Stimulated activated CD8-positive, alpha-beta memory T cell treated with anti-CD3 and anti-CD28 coated beads, Interleukin-7, amount 100 ng/mL, for 24 hours (primary cell): ENCODE measurements around the gene ZNF835.

Experiments
- DNase-seq: peaks from one replicate; pipeline ENCODE4 v3.0.0-alpha.2; 2020; ENCODE audit warnings: low read depth

ZNF835 gene

GRCh38 chr19:56661248-56661647 lies 10.3 kb downstream of the ZNF835 start:
- no peak for DNase-seq

DNA sequence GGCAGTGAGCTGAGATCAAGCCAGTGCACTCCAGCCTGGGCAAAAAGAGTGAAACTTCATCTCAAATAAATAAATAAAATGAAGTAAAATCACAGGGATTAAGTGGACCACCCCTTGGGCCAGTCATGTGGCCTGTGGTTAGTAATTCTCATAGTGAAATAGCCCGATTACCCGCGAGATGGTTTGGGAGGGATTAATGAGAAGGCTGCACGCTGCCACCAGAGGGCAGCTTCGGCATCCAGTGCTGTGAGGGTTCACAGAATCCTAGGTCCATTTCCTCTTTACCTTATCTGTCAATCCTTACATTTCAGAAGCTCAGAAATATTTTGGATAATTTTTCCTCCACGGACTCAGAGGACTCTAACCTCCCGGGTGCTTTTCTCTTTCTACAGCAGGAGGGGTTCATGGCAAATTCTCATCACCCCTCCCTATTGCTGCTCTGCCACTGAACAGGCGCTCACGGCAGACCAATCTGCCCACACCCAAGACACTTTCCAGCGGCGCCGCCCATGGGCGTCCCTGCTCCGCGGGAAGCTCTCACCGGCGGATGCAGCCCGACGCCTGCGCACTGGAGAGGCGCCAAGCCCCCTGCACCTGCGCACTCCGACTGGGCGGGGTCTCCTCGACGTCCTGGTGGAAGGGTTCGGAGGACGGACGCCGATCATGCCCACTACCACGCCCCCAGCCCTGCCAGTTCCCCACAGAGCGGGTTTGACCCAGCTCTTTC lies 11.0 kb downstream of the ZNF835 start:
- no peak for DNase-seq

- no peak for DNase-seq
Observed at GRCh38 chr19:56654151-56654550, 17.4 kb downstream of the ZNF835 start.

GRCh38 chr19:56643460-56643955 lies 28.0 kb downstream of the ZNF835 start:
- no peak for DNase-seq

DNA sequence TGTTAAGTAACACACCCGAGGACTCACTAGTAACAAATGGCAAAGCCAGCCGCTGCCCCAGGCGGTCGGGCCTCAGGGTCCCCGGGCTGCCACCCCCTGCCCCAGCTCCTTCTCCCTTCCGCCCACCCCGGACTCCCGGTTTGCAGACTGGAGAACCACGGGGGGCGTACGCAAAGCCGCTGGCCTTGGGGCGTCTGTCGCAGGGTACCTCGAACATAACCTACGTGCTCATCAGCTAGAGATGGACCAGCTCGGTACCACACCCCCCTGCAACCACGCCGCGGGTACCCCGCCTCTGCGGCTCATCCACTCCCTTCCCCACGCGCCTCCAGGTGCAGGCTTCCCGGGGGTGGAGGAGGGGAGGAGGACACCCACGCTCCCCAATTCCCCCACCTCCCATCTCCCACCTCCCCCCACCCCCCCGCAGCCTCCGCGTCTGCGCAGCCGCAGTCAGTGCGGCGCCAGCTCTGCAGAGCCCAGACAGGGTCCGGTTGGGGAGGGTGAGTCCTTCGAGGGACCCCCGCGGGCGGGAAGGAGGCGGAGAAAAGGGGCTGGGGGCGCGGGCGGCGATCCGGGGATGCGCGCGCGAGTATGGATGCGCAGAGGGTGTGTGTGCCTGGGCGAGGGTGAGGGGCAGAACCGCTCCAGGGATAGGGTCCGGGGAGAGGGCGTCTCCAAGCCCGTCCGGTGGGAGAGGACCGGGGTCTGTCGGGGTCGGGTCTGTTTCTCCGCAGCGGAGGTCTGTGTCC lies 28.7 kb downstream of the ZNF835 start, which contains the start of gene SMIM17:
SMIM17 (plus strand) TSS at position 449 of the 749 bp plus-strand sequence. CDS start 2,509 bp downstream, outside the sequence.
- DNase-seq: no peak

DNA sequence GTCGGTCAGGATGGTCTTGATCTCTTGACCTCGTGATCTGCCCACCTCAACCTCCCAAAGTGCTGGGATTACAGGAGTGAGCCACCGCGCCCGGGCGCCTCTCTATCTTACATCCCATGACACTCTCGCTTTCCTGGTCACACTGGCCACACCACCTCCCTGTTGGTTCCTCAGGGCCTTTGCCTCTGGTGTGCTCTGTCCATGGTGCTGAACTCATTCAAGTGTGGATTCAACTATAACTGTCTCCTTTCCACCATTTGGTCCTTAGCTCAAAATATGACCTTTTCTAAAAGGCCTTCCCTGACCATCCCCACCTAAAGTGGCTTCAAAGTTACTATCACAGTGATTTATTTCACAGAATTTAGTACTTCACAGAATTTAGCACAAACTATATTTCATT lies 32.3 kb downstream of the ZNF835 start:
- no peak for DNase-seq

DNA sequence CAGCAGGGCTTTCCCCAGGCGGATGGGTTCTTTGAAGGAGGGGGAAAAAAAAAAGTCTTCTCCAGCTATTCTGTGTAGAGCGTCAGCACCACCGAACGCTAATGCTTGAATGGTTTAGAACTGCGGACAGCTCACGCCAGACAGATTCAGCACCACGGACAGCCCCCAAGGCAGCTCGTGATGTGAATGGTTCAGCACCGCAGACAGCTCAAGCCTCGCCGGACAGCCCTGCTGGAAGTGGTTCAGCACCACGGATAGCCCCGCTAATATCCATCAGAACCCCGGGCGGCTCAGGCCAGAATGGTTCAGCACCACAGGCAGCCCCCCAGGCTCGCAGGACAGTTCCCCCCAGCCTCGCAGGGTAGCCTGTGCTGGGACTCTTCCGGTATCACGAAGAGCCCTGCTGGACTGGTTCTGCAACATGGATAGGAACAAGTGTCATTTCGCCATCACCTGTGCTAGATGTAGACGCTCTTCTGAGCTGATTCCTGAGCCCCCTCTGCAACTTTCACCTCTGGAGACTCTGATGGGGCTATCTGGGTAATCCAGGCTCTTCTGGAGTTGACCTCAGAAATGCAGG lies 33.5 kb downstream of the ZNF835 start:
- DNase-seq: peak; percentile 10

DNA sequence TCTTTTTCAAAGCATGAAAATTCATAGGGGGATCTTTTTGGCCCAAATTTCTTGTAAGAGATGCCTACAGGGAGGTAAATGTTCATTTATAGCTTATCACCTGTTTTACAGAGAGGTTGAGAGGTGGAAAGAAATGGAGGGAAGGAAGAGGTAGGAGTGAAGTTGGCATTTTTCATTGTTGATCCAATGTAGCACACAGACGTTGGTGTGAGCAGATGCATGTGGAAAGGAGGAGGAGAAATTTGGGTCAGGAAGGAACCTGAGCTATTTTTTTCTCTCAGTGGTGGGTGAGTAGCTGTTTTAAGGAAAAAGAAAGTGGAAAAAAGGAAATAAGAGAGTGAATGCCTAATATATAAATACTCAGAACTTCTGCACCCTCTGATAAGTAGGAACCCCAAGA lies 38.5 kb downstream of the ZNF835 start:
- no peak for DNase-seq

DNA sequence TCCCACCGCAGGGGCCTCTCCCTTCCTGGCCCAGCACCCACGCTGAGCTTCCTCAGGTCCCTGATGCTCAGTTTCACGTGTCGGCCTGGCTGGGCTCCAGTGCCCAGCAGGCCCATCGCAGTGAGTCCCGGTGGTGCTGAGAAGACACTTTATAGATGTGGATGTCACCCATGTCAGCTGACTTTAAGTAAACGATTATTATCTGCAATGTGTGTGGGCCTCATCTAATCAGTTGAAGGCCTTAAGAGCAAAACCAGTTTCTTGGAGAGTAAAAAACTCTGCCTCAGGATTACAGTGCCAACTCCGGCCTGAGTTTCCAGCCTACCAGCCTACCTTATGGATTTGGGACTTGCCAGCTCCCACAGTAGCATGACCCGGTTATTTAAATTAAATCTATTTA lies 45.8 kb downstream of the ZNF835 start:
- DNase-seq: no peak

DNA sequence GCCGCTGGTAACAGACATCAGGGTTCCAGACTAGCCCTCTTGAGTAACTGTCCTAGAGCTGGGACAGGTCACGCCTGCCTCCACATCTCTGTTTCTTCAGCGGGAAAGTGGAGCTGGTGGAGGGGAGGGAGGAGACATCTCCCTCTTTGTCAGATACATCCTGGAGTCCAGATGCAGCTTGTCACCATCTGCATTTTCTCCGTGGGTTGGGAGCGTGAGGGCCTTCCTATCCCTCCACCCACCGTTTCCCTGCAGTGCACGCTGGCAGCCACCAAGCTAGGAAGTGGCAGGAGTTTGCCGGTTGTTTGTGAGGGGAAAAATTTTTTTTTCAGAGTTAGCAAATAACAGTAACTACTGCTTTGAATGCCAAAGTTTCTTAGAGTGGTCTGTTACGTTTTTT lies 48.6 kb downstream of the ZNF835 start:
- no peak for DNase-seq

DNA sequence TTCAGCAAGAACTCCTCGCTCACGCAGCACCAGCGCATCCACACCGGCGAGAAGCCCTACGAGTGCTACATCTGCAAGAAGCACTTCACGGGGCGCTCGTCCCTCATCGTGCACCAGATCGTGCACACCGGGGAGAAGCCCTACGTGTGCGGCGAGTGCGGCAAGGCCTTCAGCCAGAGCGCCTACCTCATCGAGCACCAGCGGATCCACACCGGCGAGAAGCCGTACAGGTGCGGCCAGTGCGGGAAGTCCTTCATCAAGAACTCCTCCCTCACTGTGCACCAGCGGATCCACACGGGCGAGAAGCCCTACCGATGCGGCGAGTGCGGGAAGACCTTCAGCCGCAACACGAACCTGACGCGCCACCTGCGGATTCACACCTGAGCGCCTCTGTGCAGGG lies 49.2 kb downstream of the ZNF835 start:
- DNase-seq: no peak

DNA sequence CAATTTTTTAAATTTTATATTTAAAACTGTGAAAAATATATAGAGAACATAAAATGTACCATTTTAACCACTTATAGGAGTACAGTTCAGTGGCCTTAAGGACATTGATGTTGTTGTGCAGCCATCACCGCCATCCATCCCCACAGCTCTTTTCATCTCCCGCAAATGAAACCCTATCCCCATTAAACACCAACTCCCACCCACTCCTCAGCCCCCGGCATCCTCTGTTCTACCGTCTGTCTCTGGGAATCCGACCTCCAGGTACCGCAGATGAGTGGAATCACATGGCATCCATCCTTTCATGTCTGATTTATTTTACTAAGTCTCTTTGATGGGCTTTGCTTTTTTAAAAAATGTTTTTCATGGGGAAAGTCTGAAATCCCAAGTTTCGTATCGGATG lies 52.4 kb downstream of the ZNF835 start:
- DNase-seq: no peak

DNA sequence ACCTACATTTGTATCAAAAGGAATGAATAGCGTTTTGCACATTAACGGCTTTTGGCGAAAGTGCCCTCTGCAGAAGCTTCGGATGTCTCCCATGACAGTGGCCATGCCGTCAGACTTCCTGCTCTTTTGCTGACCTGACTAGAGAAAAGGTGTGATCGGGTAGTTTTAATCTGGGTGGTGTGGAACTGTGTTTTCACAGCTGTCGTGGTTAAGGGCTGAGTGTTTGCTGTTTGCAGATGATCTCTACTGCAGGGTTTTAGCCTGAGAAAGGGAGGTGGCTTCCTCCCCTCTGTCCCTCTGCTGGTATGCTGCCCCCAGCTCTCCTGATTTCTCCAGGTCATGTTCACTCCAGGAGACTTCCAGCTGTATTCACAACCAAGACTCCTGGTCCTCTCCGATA lies 54.0 kb downstream of the ZNF835 start:
- no peak for DNase-seq

DNA sequence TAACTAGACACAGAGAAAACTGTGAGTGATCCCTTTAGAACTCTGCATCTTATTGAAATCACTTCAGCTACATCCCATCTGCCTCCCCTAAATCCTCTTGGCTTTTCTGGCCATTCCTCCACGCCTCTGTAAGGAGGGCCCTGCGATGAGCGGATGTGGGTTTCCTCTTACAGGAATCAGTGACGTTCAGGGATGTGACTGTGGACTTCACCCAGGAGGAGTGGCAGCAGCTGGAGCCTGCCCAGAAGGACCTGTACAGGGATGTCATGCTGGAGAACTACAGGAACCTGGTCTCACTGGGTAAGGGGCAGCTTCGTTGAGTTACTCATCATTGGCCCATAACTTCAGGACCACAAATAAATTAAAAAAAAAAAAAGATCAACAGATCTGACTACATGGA lies 57.9 kb downstream of the ZNF835 start:
- no peak for DNase-seq

GRCh38 chr19:56612737-56613136 lies 58.8 kb downstream of the ZNF835 start:
- no peak for DNase-seq
